Gastrocnemius medialis (tissue), 4 donors: ENCODE data around the gene GPR12. TPM values are rescaled to one million over a fixed set of nuclear protein-coding genes. Genes with fewer than 3 reads are reported as not detected.
"Not testable (repeated sequence)": the region's sequence is repeated elsewhere in the genome, so short reads cannot be mapped to it uniquely, and the experiment has no call there.

Experiments
- ATAC-seq, 2 donors: fragments of 150-250 bp; one replicate each; pipeline ENCODE4 v1.9.1; 2016
- DNase-seq, 2 donors: peaks; one replicate each; pipeline ENCODE4 v3.0.0-alpha.2; 2019
- H3K27ac ChIP-seq, 4 donors: fragments of 200-600 bp; sonication (generic); 1 replicate in 1 of 4; 2 replicates in 3 of 4; pipeline ENCODE4 v1.5.1; 2016 to 2018; ENCODE audit warnings: mild to moderate bottlenecking in 2 of 4, moderate library complexity in 1 of 4
- H3K27me3 ChIP-seq, 3 donors: fragments of 200-600 bp; sonication (generic) in 2 of 3; 1 replicate in 1 of 3; 2 replicates in 2 of 3; pipeline versions ENCODE4 v1.5.1 to v1.6.0; 2016 to 2019; ENCODE audit warnings: mild to moderate bottlenecking in 1 of 3, moderate library complexity in 1 of 3
- H3K36me3 ChIP-seq, 2 donors: fragments of 200-600 bp; sonication (generic) in 1 of 2; one replicate each; pipeline ENCODE4 v1.5.1; 2017 to 2018
- H3K4me1 ChIP-seq, 2 donors: fragments of 200-600 bp; sonication (generic) in 1 of 2; one replicate each; pipeline ENCODE4 v1.5.1; 2016 to 2017; ENCODE audit warnings: mild to moderate bottlenecking in 2 of 2
- H3K4me3 ChIP-seq, 4 donors: fragments of 200-600 bp; sonication (generic) in 3 of 4; 1 replicate in 1 of 4; 2 replicates in 3 of 4; pipeline ENCODE4 v1.5.1; 2016 to 2019; ENCODE audit warnings: mild to moderate bottlenecking in 2 of 4
- H3K9me3 ChIP-seq, 3 donors: fragments of 200-600 bp; sonication (generic) in 2 of 3; 1 replicate in 1 of 3; 2 replicates in 2 of 3; pipeline ENCODE4 v1.5.1; 2016 to 2019
- POLR2A ChIP-seq, 2 donors: fragments of 450-650 bp; IDR thresholded peaks; one replicate each; pipeline ENCODE4 v1.6.1; 2017; ENCODE audit warnings: antibody characterized with exemption in 2 of 2, mild to moderate bottlenecking in 2 of 2, moderate library complexity in 2 of 2
- in situ Hi-C, 4 donors: fragments of 200-750 bp; cut with MboI; loops; one replicate each; pipeline versions ENCODE4 v1.15.0 to v1.8.0; 2017; ENCODE audit warnings: low sequenced_read_pairs in 4 of 4
- intact Hi-C: fragments of 100-400 bp; cut with DNase I; formaldehyde crosslinking; loops from one replicate; pipeline ENCODE4 v1.15.1; 2023; ENCODE audit warnings: low total_unique reads
- total RNA-seq, 4 donors: library from RNA; depleted of rRNA; stranded (reverse); fragments of >200 nt; gene quantifications; one replicate each; pipeline versions ENCODE4 v1.1.0 to v1.2.3, GENCODE V29; 2016
- TF ChIP-seq, protein P1 (sequence below), 5 experiments: fragments of 450-650 bp in 3 of 5; fragments of 200-600 bp in 2 of 5; sonication (generic) in 2 of 5; IDR thresholded peaks in 4 of 5; conservative IDR thresholded peaks in 1 of 5; 1 replicate in 4 of 5; 2 replicates in 1 of 5; pipeline ENCODE4 v1.5.1; 2016 to 2019; ENCODE audit warnings: antibody characterized with exemption in 5 of 5, mild to moderate bottlenecking in 3 of 5, moderate library complexity in 3 of 5

The GPR12 gene
- total RNA-seq, 4 donors from 2014 or later = not detected

DNA sequence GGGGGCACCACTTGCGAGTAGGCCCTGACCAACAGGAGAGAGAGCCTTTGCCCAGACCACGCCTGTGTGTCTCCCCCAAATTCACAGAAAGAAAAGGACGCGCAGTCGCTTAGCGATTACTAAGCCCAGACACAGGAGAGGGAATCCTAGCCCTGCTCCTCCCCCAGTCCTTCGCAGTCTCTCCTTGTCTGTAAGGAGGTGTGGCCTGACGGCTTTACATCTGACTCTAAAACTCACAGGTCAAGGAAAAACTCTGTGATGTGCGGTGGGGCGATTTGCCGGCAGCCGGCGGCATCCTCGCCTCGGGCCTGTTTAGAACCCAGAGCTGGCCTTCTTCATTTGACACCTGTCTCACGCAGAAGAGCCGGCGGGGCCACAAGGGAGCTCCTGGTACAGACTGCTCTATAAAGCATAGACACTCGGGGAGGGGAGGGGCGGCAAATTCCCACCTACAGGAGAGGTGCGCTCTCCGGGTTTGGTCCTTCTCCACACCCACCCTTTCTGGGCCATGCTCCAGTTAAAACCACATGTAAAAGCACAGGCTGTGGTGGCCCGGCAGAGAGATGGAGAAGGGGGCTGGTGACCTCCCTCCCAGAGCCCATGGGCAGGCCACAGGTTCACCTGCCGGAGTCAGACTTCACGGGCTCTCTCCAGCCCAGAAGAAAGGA is 17.8 kb downstream of the GPR12 start:
- H3K27me3 ChIP-seq = peaks cover 3 to 11% (median 6%) of the 10 kb centered on the region in 3 donors

DNA sequence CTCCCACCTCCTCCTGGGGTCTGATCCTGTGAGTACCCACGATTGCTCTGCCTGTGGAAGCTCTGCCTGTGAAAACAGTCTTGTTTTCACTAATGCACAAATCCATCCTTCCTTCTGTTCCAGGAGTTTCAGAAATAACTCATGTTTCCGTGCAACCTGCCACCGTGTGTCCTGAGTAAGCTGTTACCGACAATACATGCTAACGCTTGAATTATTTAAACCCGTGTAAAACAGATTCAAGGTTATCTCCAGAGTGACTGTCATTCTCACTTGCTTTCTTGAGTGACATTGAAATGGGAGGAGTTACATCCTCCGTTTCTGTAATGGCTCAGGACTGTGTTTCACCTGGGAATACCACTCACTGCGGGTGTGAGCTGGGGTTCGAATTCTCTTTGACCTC is 24.9 kb downstream of the GPR12 start:
- in situ Hi-C loops (no loop called here), intact Hi-C loops (no loop called here)
- Histone ChIP-seq H3K27ac (no peak overlapping the region), H3K9me3 (no peaks in the 10 kb centered on the region), H3K36me3 (no peaks in the 10 kb centered on the region), H3K27me3 (peaks cover 0 to 2% (median 0%) of the 10 kb centered on the region in 3 donors), H3K4me1 (no peaks in the 10 kb centered on the region), H3K4me3 (no peak overlapping the region)
- ATAC-seq (no peak), DNase-seq (no peak)
- no peak for TF ChIP-seq POLR2A (IDR thresholded peaks at IDR 0.05)
- TF ChIP-seq, protein P1, sequence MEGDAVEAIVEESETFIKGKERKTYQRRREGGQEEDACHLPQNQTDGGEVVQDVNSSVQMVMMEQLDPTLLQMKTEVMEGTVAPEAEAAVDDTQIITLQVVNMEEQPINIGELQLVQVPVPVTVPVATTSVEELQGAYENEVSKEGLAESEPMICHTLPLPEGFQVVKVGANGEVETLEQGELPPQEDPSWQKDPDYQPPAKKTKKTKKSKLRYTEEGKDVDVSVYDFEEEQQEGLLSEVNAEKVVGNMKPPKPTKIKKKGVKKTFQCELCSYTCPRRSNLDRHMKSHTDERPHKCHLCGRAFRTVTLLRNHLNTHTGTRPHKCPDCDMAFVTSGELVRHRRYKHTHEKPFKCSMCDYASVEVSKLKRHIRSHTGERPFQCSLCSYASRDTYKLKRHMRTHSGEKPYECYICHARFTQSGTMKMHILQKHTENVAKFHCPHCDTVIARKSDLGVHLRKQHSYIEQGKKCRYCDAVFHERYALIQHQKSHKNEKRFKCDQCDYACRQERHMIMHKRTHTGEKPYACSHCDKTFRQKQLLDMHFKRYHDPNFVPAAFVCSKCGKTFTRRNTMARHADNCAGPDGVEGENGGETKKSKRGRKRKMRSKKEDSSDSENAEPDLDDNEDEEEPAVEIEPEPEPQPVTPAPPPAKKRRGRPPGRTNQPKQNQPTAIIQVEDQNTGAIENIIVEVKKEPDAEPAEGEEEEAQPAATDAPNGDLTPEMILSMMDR (IDR thresholded peaks at IDR 0.05 in 4 of 5, conservative IDR thresholded peaks at IDR 0.05 in 1 of 5) = no peak

More for the DNA sequence above, 17.8 kb downstream of the GPR12 start:
- Histone ChIP-seq H3K4me1 (no peaks in the 10 kb centered on the region), H3K27ac (no peak overlapping the region), H3K4me3 (no peak overlapping the region), H3K36me3 (no peaks in the 10 kb centered on the region), H3K9me3 (no peaks in the 10 kb centered on the region)
- DNase-seq (no peak), ATAC-seq (no peak)
- in situ Hi-C loops = no loop called here
- intact Hi-C loops = no loop called here
- TF ChIP-seq, protein P1 (IDR thresholded peaks at IDR 0.05 in 4 of 5, conservative IDR thresholded peaks at IDR 0.05 in 1 of 5) = no peak
- TF ChIP-seq POLR2A (IDR thresholded peaks at IDR 0.05) = no peak

DNA sequence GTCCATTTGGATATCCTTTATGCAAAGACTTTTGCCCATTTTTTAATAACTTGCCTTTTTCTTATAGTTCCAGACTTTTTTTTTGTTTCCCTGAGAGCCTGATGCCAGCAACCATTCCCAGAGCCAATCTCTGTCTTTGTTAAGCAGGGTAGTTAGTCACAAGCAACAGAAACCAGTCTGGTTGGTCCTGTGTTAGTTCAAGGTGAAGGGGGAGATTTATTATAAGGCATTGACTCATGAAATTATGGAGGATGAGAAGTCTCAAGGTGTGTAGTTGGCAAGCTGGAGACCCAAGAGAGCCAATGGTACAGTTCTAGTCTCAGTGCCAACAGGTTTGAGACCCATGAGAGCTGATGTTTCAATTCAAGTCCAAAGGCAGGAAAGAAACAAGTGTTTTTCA is 33.0 kb downstream of the GPR12 start:
- intact Hi-C loops = no loop called here
- Histone ChIP-seq H3K27me3 (peaks cover 0 to 2% (median 0%) of the 10 kb centered on the region in 3 donors), H3K36me3 (no peaks in the 10 kb centered on the region), H3K4me1 (no peaks in the 10 kb centered on the region), H3K9me3 (no peaks in the 10 kb centered on the region), H3K4me3 (no peak overlapping the region), H3K27ac (no peak overlapping the region)
- DNase-seq (no peak), ATAC-seq (no peak)
- in situ Hi-C loops = no loop called here
- TF ChIP-seq POLR2A (IDR thresholded peaks at IDR 0.05) = no peak
- TF ChIP-seq, protein P1 (IDR thresholded peaks at IDR 0.05 in 4 of 5, conservative IDR thresholded peaks at IDR 0.05 in 1 of 5) = no peak

DNA sequence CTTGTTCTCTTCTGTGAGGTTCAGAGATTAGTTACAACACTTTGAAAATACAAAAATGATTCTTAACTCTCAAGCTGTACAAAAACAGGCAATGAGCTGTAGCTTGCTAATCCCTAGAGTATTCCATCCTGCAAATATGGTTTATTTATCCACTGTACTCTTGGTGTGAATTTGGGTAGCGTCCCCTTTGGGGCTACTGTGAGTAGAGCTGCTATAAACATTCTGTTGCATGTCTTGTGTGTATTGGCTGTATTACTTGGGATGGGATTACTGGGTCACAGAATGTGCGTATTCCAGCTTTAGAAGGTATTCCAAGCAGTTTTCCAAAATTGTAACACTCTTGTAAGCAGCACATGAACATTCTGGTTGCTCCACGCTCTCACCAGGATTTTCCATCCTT is 33.5 kb downstream of the GPR12 start:
- Histone ChIP-seq H3K4me1 (no peaks in the 10 kb centered on the region), H3K9me3 (no peaks in the 10 kb centered on the region), H3K4me3 (no peak overlapping the region), H3K27me3 (peaks cover 0 to 2% (median 0%) of the 10 kb centered on the region in 3 donors), H3K27ac (no peak overlapping the region), H3K36me3 (no peaks in the 10 kb centered on the region)
- DNase-seq (no peak), ATAC-seq (no peak)
- TF ChIP-seq, protein P1 (IDR thresholded peaks at IDR 0.05 in 4 of 5, conservative IDR thresholded peaks at IDR 0.05 in 1 of 5) = no peak
- no peak for TF ChIP-seq POLR2A (IDR thresholded peaks at IDR 0.05)
- in situ Hi-C loops = no loop called here
- intact Hi-C loops = no loop called here

DNA sequence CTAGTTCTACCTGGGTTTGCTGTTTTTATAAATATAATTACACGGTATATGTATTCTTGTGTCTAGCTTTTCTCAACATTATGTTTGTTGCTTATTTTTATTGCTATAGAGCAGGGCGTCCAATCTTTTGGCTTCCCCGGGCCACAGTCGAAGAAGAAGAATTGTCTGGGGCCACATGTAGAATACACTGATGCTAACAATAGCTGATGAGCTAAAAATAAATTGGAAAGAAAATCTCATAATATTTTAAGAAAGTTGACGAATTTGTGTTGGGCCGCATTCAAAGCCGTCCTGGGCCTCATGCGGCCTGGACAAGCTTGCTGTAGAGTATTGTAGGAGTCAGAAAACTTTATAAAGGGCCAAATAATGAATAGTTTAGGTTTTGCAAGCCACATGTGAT is 33.9 kb downstream of the GPR12 start:
- in situ Hi-C loops (no loop called here), intact Hi-C loops (no loop called here)
- Histone ChIP-seq H3K4me1 (no peaks in the 10 kb centered on the region), H3K4me3 (no peak overlapping the region), H3K27me3 (peaks cover 0 to 2% (median 0%) of the 10 kb centered on the region in 3 donors), H3K9me3 (no peaks in the 10 kb centered on the region), H3K36me3 (no peaks in the 10 kb centered on the region), H3K27ac (no peak overlapping the region)
- DNase-seq (no peak), ATAC-seq (no peak)
- TF ChIP-seq, protein P1 (IDR thresholded peaks at IDR 0.05 in 4 of 5, conservative IDR thresholded peaks at IDR 0.05 in 1 of 5) = no peak
- no peak for TF ChIP-seq POLR2A (IDR thresholded peaks at IDR 0.05)

DNA sequence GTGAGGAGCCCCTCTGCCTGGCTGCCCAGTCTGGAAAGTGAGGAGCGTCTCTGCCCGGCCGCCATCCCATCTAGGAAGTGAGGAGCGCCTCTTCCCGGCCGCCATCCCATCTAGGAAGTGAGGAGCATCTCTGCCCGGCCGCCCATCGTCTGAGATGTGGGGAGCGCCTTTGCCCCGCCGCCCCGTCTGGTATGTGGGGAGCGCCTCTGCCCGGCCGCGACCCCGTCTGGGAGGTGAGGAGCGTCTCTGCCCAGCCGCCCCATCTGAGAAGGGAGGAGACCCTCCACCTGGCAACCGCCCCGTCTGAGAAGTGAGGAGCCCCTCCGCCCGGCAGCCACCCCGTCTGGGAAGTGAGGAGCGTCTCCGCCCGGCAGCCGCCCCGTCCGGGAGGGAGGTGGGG is 37.0 kb downstream of the GPR12 start:
- in situ Hi-C loops = loop anchor here in 1 of 4 donors (25.0 kb wide), 1 partner anchor 214 kb away; no protein-coding TSS in a partner anchor
- intact Hi-C loops, DNase-seq, H3K9me3 ChIP-seq, H3K27me3 ChIP-seq, ATAC-seq, H3K4me1 ChIP-seq, H3K36me3 ChIP-seq, H3K27ac ChIP-seq, H3K4me3 ChIP-seq: not testable (repeated sequence)
